RWPE1 (cell line): Measurements from ENCODE around the gene NSUN6.
"Not testable (repeated sequence)": the region's sequence is repeated elsewhere in the genome, so short reads cannot be mapped to it uniquely, and the experiment has no call there.

Source experiments
- CTCF ChIA-PET: fragments of 350-600 bp; sonication (Branson Sonifier 250); formaldehyde crosslinking; extraction: SDS; loops from one replicate; lab custom pipeline; 2021; lab: Yijun Ruan, JAX
- POLR2A ChIA-PET: fragments of 400-600 bp; formaldehyde crosslinking; extraction: SDS; loops from one replicate; lab custom pipeline; 2020; ENCODE audit warnings: antibody characterized with exemption; ENCODE audit not compliant: low non-redundant PET; lab: Yijun Ruan, JAX
- DNase-seq: peaks from one replicate; pipeline ENCODE4 v3.0.0; 2012; ENCODE audit warnings: low spot score
- H3K27ac ChIP-seq: fragments of 450-650 bp; 2 replicates; pipeline ENCODE4 v1.5.1; 2017
- TF ChIP-seq, protein P1 (sequence below): fragments of 450-650 bp; conservative IDR thresholded peaks from 2 replicates; pipeline ENCODE4 v1.5.1; 2017; ENCODE audit warnings: low read depth, mild to moderate bottlenecking

Gene NSUN6

GRCh38 chr10:18577823-18578685, 73.3 kb downstream of the NSUN6 start:
- TF ChIP-seq, protein P1, sequence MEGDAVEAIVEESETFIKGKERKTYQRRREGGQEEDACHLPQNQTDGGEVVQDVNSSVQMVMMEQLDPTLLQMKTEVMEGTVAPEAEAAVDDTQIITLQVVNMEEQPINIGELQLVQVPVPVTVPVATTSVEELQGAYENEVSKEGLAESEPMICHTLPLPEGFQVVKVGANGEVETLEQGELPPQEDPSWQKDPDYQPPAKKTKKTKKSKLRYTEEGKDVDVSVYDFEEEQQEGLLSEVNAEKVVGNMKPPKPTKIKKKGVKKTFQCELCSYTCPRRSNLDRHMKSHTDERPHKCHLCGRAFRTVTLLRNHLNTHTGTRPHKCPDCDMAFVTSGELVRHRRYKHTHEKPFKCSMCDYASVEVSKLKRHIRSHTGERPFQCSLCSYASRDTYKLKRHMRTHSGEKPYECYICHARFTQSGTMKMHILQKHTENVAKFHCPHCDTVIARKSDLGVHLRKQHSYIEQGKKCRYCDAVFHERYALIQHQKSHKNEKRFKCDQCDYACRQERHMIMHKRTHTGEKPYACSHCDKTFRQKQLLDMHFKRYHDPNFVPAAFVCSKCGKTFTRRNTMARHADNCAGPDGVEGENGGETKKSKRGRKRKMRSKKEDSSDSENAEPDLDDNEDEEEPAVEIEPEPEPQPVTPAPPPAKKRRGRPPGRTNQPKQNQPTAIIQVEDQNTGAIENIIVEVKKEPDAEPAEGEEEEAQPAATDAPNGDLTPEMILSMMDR: no peak
- ChIA-PET CTCF (interaction anchor here (0.6 kb wide), 1 partner anchor 333 kb away, joined by 3 read pairs; no protein-coding TSS in a partner anchor), POLR2A (no interaction called here)
- DNase-seq: no peak
- no peak overlapping the region for H3K27ac ChIP-seq

DNA sequence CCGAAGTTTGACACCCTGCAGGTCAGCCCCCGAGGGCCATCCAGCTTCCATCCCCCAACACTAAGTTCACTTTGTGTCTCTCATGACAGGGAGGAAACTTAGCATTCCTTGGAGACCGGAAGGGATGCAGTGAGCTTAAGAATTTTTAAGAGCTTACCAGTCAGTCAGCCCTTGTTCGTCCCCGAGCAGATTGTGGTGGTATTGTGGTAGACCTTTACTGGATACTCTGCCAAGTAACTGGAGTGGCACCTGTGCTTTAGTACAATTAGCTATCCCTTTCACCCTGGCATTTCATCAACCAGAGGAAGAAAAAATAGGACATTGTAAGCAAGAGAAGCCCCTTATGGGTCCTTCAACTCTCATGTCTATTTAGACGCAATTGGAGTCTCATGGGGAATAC, 74.8 kb downstream of the NSUN6 start:
- TF ChIP-seq, protein P1: no peak
- DNase-seq: no peak
- H3K27ac ChIP-seq: no peak overlapping the region
- POLR2A ChIA-PET: no interaction called here
- CTCF ChIA-PET: no interaction called here

DNA sequence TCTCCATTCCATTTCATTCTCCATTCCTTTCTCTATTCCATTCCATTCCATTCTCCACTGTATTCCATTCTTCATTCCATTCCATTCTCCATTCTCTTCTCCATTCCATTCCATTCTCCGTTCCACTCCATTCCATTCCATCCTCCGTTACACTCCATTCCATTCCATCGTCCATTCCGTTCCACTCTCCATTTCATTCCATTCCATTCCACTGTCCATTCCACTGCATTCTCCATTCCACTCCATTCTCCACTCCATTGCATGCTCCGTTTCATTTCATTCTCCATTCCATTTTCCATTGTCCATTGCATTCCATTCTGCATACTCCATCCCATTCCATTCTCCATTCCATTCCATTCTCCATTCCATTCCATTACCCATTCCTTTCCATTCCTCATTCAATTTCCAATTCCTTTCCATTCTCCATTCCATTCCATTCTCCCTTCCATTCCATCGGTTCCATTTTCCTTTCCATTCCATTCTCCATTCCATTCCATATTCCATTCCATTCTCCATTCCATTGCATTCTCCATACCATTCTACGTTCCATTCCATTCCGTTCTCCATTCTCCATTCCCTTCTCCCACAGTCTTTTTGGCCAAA, 78.3 kb downstream of the NSUN6 start:
- POLR2A ChIA-PET: no interaction called here
- CTCF ChIA-PET: no interaction called here
- TF ChIP-seq, protein P1: no peak
- no peak overlapping the region for H3K27ac ChIP-seq
- DNase-seq: no peak

DNA sequence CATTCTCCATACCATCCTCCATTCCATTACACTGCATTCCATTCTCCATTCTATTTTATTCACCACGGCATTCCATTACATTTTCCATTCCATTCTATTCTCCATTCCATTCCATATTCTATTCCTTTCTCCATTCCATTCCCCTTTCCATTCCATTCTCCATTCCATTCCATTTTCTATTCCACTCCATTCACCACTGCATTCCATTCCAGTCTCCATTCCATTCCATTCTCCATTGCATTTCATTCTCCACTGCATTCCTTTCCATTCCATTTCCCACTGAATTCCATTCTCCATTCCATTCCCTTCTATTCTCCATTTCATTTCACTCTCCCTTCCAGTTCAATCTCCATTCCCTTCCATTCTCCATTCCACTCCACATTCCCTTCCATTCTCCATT, 79.6 kb downstream of the NSUN6 start:
- POLR2A ChIA-PET: no interaction called here

GRCh38 chr10:18571076-18571475, 80.3 kb downstream of the NSUN6 start:
- ChIA-PET CTCF (no interaction called here), POLR2A (no interaction called here)

More for the DNA sequence above, 79.6 kb downstream of the NSUN6 start:
- CTCF ChIA-PET: no interaction called here
- DNase-seq: no peak
- H3K27ac ChIP-seq: no peak overlapping the region
- TF ChIP-seq, protein P1: no peak

DNA sequence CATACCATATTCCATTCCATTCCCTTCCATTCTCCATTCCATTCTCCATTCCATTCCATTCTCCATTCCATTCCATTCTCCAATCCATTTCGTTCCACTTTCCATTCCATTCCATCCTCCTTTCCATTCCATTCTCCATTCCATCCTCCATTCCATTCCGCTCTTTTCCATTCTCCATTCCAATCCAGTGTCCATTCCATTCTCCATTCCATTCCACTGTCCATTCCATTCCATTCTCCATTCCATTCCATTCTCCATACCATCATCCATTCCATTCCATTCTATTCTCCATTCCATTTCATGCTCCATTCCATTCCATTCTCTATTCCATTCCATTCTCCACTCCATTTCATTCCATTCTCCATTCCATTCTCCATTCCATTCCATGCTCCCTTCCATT, 81.0 kb downstream of the NSUN6 start:
- CTCF ChIA-PET, POLR2A ChIA-PET, DNase-seq, H3K27ac ChIP-seq: not testable (repeated sequence)

More at GRCh38 chr10:18571076-18571475, 80.3 kb downstream of the NSUN6 start:
- no peak for DNase-seq
- H3K27ac ChIP-seq: no peak overlapping the region
- TF ChIP-seq, protein P1: no peak
